Measurements from ENCODE around the gene UPF1.

UPF1 gene

GRCh38 chr19:18840288-18841267, 8.8 kb downstream of the UPF1 start:
- no peak for DNase-seq

- no peak for DNase-seq
These were observed 9.6 kb downstream of the UPF1 start for GRCh38 chr19:18841400-18841799.

GRCh38 chr19:18842166-18842565, 10.4 kb downstream of the UPF1 start:
- no peak for DNase-seq

- no peak for DNase-seq
These were observed 12.2 kb downstream of the UPF1 start for GRCh38 chr19:18843960-18844359.

DNA sequence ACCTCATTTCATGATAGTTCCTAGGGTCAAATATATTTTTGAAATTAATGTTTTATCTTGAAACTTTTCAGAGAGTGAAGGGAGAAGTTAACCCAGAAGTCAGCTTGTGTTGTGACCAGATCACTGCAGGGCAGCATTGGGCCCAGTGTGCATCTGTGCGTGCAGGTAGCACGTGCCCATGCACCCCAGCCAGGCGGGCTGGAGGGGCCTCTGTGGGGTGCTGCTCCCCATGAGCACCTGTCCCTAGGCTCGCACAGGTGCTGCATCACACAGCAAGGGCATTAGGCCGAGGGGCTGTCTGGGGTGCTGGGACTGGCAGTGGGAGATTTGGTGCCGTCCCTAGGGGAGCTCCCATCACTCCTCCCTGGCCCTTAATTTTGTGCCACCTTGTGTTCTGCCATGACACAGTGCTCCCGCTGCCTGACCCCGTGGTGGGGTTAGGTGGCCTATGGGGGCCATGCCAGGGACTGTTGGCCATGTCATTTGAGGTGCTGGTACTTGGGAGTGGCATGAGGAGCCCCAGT, 13.1 kb downstream of the UPF1 start:
- no peak for DNase-seq

DNA sequence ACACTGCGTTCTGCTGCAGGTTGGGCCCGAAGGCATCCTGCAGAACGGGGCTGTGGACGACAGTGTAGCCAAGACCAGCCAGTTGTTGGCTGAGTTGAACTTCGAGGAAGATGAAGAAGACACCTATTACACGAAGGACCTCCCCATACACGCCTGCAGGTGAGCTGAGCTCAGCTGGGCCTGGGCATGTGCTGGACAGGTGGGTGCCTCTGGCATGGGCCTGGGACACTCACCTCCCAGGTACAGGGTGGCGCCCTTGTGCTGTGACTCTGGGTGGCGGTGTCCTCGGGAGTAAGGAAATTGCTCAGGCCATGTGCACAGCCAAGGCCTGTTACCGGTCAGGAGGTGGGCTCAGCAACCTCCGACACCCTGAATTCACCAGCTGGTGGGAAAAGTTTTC, 14.2 kb downstream of the UPF1 start:
- DNase-seq, result no peak

- peak; percentile 57 for DNase-seq
These were observed 15.2 kb downstream of the UPF1 start for GRCh38 chr19:18846862-18847548.

GRCh38 chr19:18847549-18848463, 16.0 kb downstream of the UPF1 start:
- no peak for DNase-seq

DNA sequence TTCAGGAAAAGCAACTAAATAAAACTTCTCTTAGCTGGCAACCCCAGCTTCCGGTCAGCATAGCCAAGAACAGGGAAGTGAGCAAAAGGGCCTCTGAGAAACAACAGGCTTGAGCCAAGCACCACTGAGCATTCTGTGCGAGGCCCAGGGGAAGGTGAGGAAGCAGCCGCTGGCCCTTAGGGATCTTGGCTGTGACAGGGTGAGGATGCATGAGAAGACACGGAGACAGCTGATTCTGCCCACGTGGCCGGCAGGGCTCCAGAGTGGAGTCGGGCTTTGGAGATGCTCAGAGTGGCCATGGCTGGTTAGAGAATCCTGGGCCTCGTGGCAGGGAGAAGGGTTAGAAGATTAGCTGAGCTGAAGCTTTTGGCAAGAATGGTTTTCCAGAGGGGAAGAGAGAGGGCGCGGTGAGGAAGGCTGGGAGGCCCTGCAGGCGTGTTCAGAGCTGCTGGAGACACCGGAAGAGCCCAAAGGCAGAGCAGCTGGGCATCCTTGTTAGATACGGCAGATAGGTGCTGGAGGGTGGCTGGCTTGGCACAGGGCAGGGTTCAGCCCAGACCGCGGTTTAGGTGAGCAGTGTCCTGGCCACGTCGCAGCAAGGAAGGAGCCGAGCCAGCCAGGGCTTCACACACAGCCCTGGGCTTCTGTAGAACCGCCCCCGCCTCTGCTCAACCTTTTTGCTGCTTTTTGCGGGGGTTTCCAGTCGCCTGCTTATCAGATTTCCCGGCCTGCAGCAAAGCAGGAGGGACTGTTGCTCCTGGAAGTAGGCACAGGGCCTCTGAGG, 17.3 kb downstream of the UPF1 start:
- DNase-seq, result no peak

GRCh38 chr19:18849838-18850400, 18.2 kb downstream of the UPF1 start:
- no peak for DNase-seq

GRCh38 chr19:18850471-18851375, 19.0 kb downstream of the UPF1 start:
- DNase-seq, result no peak

GRCh38 chr19:18851673-18852325, 20.0 kb downstream of the UPF1 start:
- DNase-seq, result no peak

GRCh38 chr19:18852648-18853047, 20.9 kb downstream of the UPF1 start:
- DNase-seq, result no peak

GRCh38 chr19:18853755-18854427, 22.1 kb downstream of the UPF1 start:
- no peak for DNase-seq

DNA sequence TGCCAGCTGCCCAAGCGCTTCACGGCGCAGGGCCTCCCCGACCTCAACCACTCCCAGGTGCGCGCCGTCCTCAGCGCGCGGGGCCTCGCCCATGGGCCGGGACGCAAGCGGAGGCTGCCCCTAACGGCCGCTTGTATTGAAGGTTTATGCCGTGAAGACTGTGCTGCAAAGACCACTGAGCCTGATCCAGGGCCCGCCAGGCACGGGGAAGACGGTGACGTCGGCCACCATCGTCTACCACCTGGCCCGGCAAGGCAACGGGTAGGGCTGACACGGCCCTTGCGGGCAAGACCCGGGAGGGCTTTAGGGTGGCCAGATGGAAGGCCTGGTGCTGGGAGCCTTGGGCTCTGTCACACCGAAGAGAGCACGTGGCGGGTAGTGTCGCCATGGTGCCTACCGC, 23.2 kb downstream of the UPF1 start:
- DNase-seq, result no peak

DNA sequence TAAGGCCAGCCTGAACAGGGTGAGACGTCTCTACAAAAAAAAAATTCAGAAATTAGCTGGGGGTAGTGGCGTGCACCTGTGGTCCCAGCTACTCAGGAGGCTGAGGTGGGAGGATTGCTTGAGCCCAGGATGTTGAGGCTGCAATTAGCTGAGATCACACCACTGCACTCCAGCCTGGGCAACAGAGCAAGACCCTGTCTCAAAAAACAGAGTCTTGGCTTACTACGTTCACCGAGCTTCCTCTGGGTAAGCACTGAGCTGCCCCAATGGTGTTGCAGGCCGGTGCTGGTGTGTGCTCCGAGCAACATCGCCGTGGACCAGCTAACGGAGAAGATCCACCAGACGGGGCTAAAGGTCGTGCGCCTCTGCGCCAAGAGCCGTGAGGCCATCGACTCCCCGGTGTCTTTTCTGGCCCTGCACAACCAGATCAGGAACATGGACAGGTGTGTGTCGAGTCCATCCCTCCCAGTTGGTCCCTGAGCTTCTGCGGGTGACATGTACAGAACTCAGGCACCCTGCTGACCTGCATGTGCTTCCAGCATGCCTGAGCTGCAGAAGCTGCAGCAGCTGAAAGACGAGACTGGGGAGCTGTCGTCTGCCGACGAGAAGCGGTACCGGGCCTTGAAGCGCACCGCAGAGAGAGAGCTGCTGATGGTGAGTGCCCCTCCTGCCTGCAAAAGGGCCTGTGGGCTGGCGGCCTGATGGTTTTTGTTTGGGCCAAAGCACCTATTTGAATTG, 24.1 kb downstream of the UPF1 start:
- DNase-seq, result no peak

DNA sequence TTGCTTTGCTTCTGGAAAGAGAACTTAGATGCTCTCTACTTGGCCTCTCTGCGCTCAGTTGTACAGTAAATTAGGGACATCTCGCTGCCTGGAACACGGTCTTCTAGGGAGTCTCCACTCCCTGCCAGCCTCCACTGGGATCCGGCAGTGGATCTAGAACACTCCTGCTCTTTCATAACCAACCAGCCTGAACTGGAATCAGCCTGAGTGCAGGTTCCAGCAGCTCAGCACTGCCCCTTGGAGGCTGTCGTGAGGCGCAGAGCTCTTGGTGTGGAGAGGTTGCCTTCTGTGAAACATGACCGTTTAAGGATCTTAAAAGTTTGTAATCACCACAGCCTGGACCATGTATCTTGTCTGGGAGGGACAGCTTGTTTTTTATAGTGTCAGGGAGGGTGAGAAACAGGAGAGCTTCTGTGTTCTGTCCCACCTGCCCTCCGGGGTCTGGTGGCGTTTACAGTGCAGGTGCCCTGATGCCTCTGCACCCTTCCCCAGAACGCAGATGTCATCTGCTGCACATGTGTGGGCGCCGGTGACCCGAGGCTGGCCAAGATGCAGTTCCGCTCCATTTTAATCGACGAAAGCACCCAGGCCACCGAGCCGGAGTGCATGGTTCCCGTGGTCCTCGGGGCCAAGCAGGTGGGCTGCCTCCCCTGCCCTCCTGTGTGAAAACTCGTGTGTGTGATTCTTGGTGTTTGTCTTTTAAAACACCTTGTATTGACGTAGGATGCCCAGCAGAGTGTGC, 24.8 kb downstream of the UPF1 start:
- no peak for DNase-seq

DNA sequence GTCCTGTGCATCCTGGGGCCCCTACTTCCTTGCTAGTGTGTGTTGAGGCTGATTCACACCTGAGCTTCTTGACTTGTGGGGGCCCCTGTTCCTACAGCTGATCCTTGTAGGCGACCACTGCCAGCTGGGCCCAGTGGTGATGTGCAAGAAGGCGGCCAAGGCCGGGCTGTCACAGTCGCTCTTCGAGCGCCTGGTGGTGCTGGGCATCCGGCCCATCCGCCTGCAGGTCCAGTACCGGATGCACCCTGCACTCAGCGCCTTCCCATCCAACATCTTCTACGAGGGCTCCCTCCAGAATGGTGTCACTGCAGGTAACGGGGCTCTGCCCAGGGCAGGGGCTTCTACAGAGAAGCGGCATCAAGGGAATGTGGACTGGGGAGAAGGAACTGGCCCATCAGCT, 25.5 kb downstream of the UPF1 start:
- DNase-seq, result no peak
